Activated T-cell treated with anti-CD3 and anti-CD28 coated beads, Interleukin-2, amount 50 U/mL, for 72 hours (primary cell): Measurements from ENCODE around the gene LPAR5. TPM values are rescaled to one million over a fixed set of nuclear protein-coding genes. Genes with fewer than 3 reads are reported as not detected.

Source experiments
- ATAC-seq, 2 donors: fragments of 150-1000 bp; cut with Tn5 transposase; replicated peaks in 1 of 2; 2 replicates each; pipeline ENCODE4 v1.10.0; 2021; ENCODE audit warnings: moderate library complexity in 2 of 2, mild to moderate bottlenecking in 1 of 2
- DNase-seq, 2 donors: peaks; one replicate each; pipeline ENCODE4 v3.0.0; 2021 to 2022; ENCODE audit warnings: mixed read lengths in 1 of 2
- H3K27ac Mint-ChIP-seq: one replicate; pipeline ENCODE4 v1.8.0; 2022; ENCODE audit warnings: mild to moderate bottlenecking, moderate library complexity, mixed read lengths
- H3K27me3 Mint-ChIP-seq: one replicate; pipeline ENCODE4 v1.8.0; 2022; ENCODE audit warnings: low read depth, mixed read lengths
- H3K36me3 Mint-ChIP-seq, 2 donors: one replicate each; pipeline ENCODE4 v1.8.0; 2022; ENCODE audit warnings: mixed read lengths in 2 of 2, mild to moderate bottlenecking in 1 of 2; ENCODE audit not compliant: insufficient read depth in 2 of 2
- H3K4me1 Mint-ChIP-seq: one replicate; pipeline ENCODE4 v1.8.0; 2022; ENCODE audit warnings: low read depth, mixed read lengths
- H3K4me3 Mint-ChIP-seq, 2 donors: one replicate each; pipeline ENCODE4 v1.8.0; 2022; ENCODE audit warnings: mild to moderate bottlenecking in 2 of 2, mixed read lengths in 2 of 2, moderate library complexity in 2 of 2
- H3K9me3 Mint-ChIP-seq, 2 donors: one replicate each; pipeline ENCODE4 v1.8.0; 2022; ENCODE audit warnings: mixed read lengths in 2 of 2
- total RNA-seq, 2 donors: library from RNA; stranded (reverse); gene quantifications; one replicate each; pipeline ENCODE4 v1.2.3, GENCODE V29; 2022

The LPAR5 gene
- total RNA-seq, 2 donors from 2014 or later, result 4.1 to 8.9 TPM

GRCh38 chr12:6584293-6584692 is 51.5 kb downstream of the LPAR5 start:
- DNase-seq, result no peak

GRCh38 chr12:6582959-6583358 is 52.8 kb downstream of the LPAR5 start:
- Mint-ChIP-seq H3K9me3 (no peaks in the 10 kb centered on the region), H3K27ac (no peak overlapping the region), H3K36me3 (peaks cover 23 to 53% of the 10 kb centered on the region in 2 donors), H3K27me3 (no peaks in the 10 kb centered on the region), H3K4me3 (no peak overlapping the region), H3K4me1 (peaks cover 12% of the 10 kb centered on the region)
- no peak for DNase-seq
- ATAC-seq, result no peak

More at GRCh38 chr12:6584293-6584692, 51.5 kb downstream of the LPAR5 start:
- Mint-ChIP-seq H3K36me3 (peaks cover 19 to 55% of the 10 kb centered on the region in 2 donors), H3K4me3 (no peak overlapping the region), H3K4me1 (no peaks in the 10 kb centered on the region), H3K27me3 (no peaks in the 10 kb centered on the region), H3K27ac (no peak overlapping the region), H3K9me3 (no peaks in the 10 kb centered on the region)
- no peak for ATAC-seq

GRCh38 chr12:6582196-6582595 is 53.6 kb downstream of the LPAR5 start:
- no peak for DNase-seq
- Mint-ChIP-seq H3K27ac (no peak overlapping the region), H3K36me3 (peaks cover 22 to 52% of the 10 kb centered on the region in 2 donors), H3K9me3 (no peaks in the 10 kb centered on the region), H3K4me1 (peaks cover 16% of the 10 kb centered on the region), H3K27me3 (no peaks in the 10 kb centered on the region), H3K4me3 (no peak overlapping the region)
- no peak for ATAC-seq

GRCh38 chr12:6575648-6576047 is 60.1 kb downstream of the LPAR5 start:
- Mint-ChIP-seq H3K9me3 (no peaks in the 10 kb centered on the region), H3K4me3 (peak overlapping the region; percentile 35 to 51), H3K36me3 (peaks cover 27 to 39% of the 10 kb centered on the region in 2 donors), H3K27me3 (no peaks in the 10 kb centered on the region), H3K27ac (peak overlapping the region; percentile 86), H3K4me1 (peaks cover 49% of the 10 kb centered on the region)
- DNase-seq (no peak), ATAC-seq (no peak)

GRCh38 chr12:6574576-6575295 is 61.0 kb downstream of the LPAR5 start:
- peak overlapping the region; percentile 86 for H3K27ac Mint-ChIP-seq
- H3K4me1 Mint-ChIP-seq, result peaks cover 58% of the 10 kb centered on the region
- DNase-seq, result peak; percentile 56 to 60
- H3K27me3 Mint-ChIP-seq, result no peaks in the 10 kb centered on the region
- peak; percentile 86 to 89 for ATAC-seq
- peak overlapping the region; percentile 35 to 51 for H3K4me3 Mint-ChIP-seq
- peaks cover 25 to 46% of the 10 kb centered on the region in 2 donors for H3K36me3 Mint-ChIP-seq
- no peaks in the 10 kb centered on the region for H3K9me3 Mint-ChIP-seq

GRCh38 chr12:6573001-6573400 is 62.8 kb downstream of the LPAR5 start:
- Mint-ChIP-seq H3K27me3 (no peaks in the 10 kb centered on the region), H3K36me3 (peaks cover 22 to 39% of the 10 kb centered on the region in 2 donors), H3K4me1 (peaks cover 53% of the 10 kb centered on the region), H3K27ac (peak overlapping the region; percentile 1), H3K9me3 (no peaks in the 10 kb centered on the region), H3K4me3 (no peak overlapping the region)
- DNase-seq (no peak), ATAC-seq (no peak)

- Mint-ChIP-seq H3K4me1 (peaks cover 63% of the 10 kb centered on the region), H3K27me3 (no peaks in the 10 kb centered on the region), H3K27ac (peak overlapping the region; percentile 66), H3K4me3 (peak overlapping the region; percentile 49 to 51), H3K36me3 (peaks cover 17 to 41% of the 10 kb centered on the region in 2 donors), H3K9me3 (no peaks in the 10 kb centered on the region)
- DNase-seq, result peak; percentile 65 to 67
- ATAC-seq, result no peak
Measured at GRCh38 chr12:6570264-6570887, 65.4 kb downstream of the LPAR5 start.

- DNase-seq (no peak), ATAC-seq (no peak)
- no peaks in the 10 kb centered on the region for H3K27me3 Mint-ChIP-seq
- H3K4me3 Mint-ChIP-seq, result peak overlapping the region; percentile 93
- no peaks in the 10 kb centered on the region for H3K9me3 Mint-ChIP-seq
- peaks cover 19 to 44% of the 10 kb centered on the region in 2 donors for H3K36me3 Mint-ChIP-seq
- peak overlapping the region; percentile 66 for H3K27ac Mint-ChIP-seq
- H3K4me1 Mint-ChIP-seq, result peaks cover 63% of the 10 kb centered on the region
Measured at GRCh38 chr12:6569786-6570185, 66.0 kb downstream of the LPAR5 start.

- peaks cover 63% of the 10 kb centered on the region for H3K4me1 Mint-ChIP-seq
- no peaks in the 10 kb centered on the region for H3K9me3 Mint-ChIP-seq
- peaks cover 18 to 47% of the 10 kb centered on the region in 2 donors for H3K36me3 Mint-ChIP-seq
Measured at GRCh38 chr12:6569312-6569711, 66.4 kb downstream of the LPAR5 start.

More at GRCh38 chr12:6569312-6569711, 66.4 kb downstream of the LPAR5 start:
- Mint-ChIP-seq H3K27me3 (no peaks in the 10 kb centered on the region), H3K27ac (peak overlapping the region; percentile 66), H3K4me3 (peak overlapping the region; percentile 93)
- ATAC-seq (no peak), DNase-seq (no peak)

Other genes with a start within 250 kb of the LPAR5 start
- gene CD27, start 191.0 kb downstream of the LPAR5 start, total RNA-seq, result 10 to 100 TPM; 53.1 to 90.5 TPM
- 10 to 100 TPM; 26.0 to 29.6 TPM for gene TAPBPL, start 183.9 kb downstream of the LPAR5 start, total RNA-seq
- 10 to 100 TPM; 51.2 to 53.1 TPM for gene VAMP1, start 165.3 kb downstream of the LPAR5 start, total RNA-seq
- gene MRPL51, start 142.7 kb downstream of the LPAR5 start, total RNA-seq, result 100 to 1,000 TPM; 170 to 179 TPM
- 100 to 1,000 TPM; 156 to 168 TPM for gene NCAPD2, start 141.9 kb downstream of the LPAR5 start, total RNA-seq
- 1,000 to 10,000 TPM; 4,101 to 4,234 TPM for gene GAPDH, start 101.4 kb downstream of the LPAR5 start, total RNA-seq
- gene IFFO1, start 79.9 kb downstream of the LPAR5 start, total RNA-seq, result 10 to 100 TPM; 14.2 to 17.0 TPM
- gene NOP2, start 67.7 kb downstream of the LPAR5 start, total RNA-seq, result 10 to 100 TPM; 76.9 to 89.8 TPM
- 100 to 1,000 TPM; 292 to 299 TPM for gene CHD4, start 28.6 kb downstream of the LPAR5 start, total RNA-seq
- 1 to 10 TPM; 5.2 to 6.1 TPM for gene ACRBP, start 11.5 kb upstream of the LPAR5 start, total RNA-seq
- 10 to 100 TPM; 27.6 to 28.0 TPM for gene ING4, start 27.2 kb upstream of the LPAR5 start, total RNA-seq
- 10 to 100 TPM; 78.1 to 82.2 TPM for gene ZNF384, start 53.4 kb upstream of the LPAR5 start, total RNA-seq
- under 1 TPM; 0.58 to 0.76 TPM for gene PIANP, start 64.9 kb upstream of the LPAR5 start, total RNA-seq
- 10 to 100 TPM; 30.2 to 39.7 TPM for gene COPS7A, start 88.1 kb upstream of the LPAR5 start, total RNA-seq
- 100 to 1,000 TPM; 122 to 134 TPM for gene MLF2, start 117.2 kb upstream of the LPAR5 start, total RNA-seq
- gene PTMS, start 130.4 kb upstream of the LPAR5 start, total RNA-seq, result 100 to 1,000 TPM; 119 to 154 TPM
- 100 to 1,000 TPM; 117 to 188 TPM for gene LAG3, start 136.6 kb upstream of the LPAR5 start, total RNA-seq
- gene CD4, start 153.6 kb upstream of the LPAR5 start, total RNA-seq, result 100 to 1,000 TPM; 126 to 141 TPM
- gene GPR162, start 185.9 kb upstream of the LPAR5 start, total RNA-seq, result under 1 TPM; 0.72 to 0.93 TPM
- 1 to 10 TPM; 2.2 to 2.6 TPM for gene P3H3, start 192.4 kb upstream of the LPAR5 start, total RNA-seq
- 1 to 10 TPM in 1 of 2 donors, under 1 TPM in 1; 0.95 to 1.3 TPM for gene GNB3, start 205.0 kb upstream of the LPAR5 start, total RNA-seq
- 10 to 100 TPM; 67.7 to 94.8 TPM for gene CDCA3, start 215.3 kb upstream of the LPAR5 start, total RNA-seq
- gene USP5, start 216.2 kb upstream of the LPAR5 start, total RNA-seq, result 100 to 1,000 TPM in 1 of 2 donors, 10 to 100 TPM in 1; 98.0 to 105 TPM
- 100 to 1,000 TPM; 504 to 562 TPM for gene TPI1, start 231.6 kb upstream of the LPAR5 start, total RNA-seq
- 10 to 100 TPM in 1 of 2 donors, 1 to 10 TPM in 1; 9.6 to 10.4 TPM for gene SPSB2, start 237.3 kb upstream of the LPAR5 start, total RNA-seq